HCT116 (cell line): ENCODE measurements around the gene MOB3A.

Source experiments
- CTCF ChIP-seq, 3 experiments: fragments of 200-600 bp in 1 of 3; sonication (generic) in 1 of 3; IDR thresholded peaks in 2 of 3; conservative IDR thresholded peaks in 1 of 3; 2 replicates each; pipeline ENCODE4 v1.5.1; 2012 to 2017; ENCODE audit warnings: low read depth in 2 of 3, low read length in 2 of 3, antibody characterized with exemption in 1 of 3, borderline replicate concordance in 1 of 3, control low read depth in 1 of 3, mild to moderate bottlenecking in 1 of 3, mixed read lengths in 1 of 3, mixed run types in 1 of 3, moderate library complexity in 1 of 3; ENCODE audit not compliant: insufficient read depth in 1 of 3
- EZH2phosphoT487 ChIP-seq: fragments of 200-600 bp; IDR thresholded peaks from 2 replicates; pipeline ENCODE4 v1.6.1; 2018; ENCODE audit warnings: antibody characterized with exemption, borderline replicate concordance
- POLR2A ChIP-seq: IDR thresholded peaks from 2 replicates; pipeline ENCODE4 v1.7.0; 2011; ENCODE audit warnings: borderline replicate concordance; ENCODE audit not compliant: insufficient read depth, insufficient read length; ENCODE audit errors: extremely low read depth
- REST ChIP-seq: IDR thresholded peaks from 2 replicates; pipeline ENCODE4 v1.6.1; 2012; ENCODE audit warnings: low read depth

- TF ChIP-seq POLR2A (no peak), CTCF (IDR thresholded peaks at IDR 0.05 in 2 of 3, conservative IDR thresholded peaks at IDR 0.05 in 1 of 3; ENCODE audit: borderline replicate concordance in 1 of 3, insufficient read depth in 1 of 3, low read depth in 2 of 3, low read length in 2 of 3) (no peak), EZH2phosphoT487 (no peak), REST (no peak)
Measured at GRCh38 chr19:2035590-2035991, 60.5 kb downstream of the MOB3A start.
